GM18858 (cell line): ENCODE measurements around the gene FRAS1.
A peak's percentile ranks its signal among the peaks of the same experiment; 100 is the strongest.
"Not testable (repeated sequence)": the region's sequence is repeated elsewhere in the genome, so short reads cannot be mapped to it uniquely, and the experiment has no call there.

ENCODE experiments used
- ATAC-seq: cut with Tn5 transposase; IDR thresholded peaks from one replicate; pipeline ENCODE4 v1.9.1; 2021; ENCODE audit not compliant: unreplicated experiment

Gene FRAS1

GRCh38 chr4:78534286-78534955, 477.3 kb downstream of the FRAS1 start:
- ATAC-seq, result no peak

DNA sequence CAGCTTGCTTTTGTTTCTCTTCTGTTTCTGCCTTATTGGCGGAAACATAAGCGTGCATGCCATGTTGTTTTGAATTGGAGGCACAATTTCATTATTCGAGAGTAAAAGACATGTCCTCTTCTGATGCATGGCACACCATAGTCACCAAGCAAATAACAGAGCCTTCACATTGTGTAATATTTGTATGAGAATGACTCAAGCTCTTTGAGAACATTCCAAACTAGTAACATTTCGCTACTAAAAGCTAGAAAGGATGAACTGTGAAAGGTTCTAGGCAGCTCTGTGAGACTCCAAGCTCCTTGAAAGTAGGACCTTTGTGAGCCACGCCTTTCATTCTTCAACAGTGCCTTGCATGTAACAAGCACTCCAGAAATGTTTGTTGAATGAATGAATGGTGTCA, 485.2 kb downstream of the FRAS1 start:
- ATAC-seq, result no peak

DNA sequence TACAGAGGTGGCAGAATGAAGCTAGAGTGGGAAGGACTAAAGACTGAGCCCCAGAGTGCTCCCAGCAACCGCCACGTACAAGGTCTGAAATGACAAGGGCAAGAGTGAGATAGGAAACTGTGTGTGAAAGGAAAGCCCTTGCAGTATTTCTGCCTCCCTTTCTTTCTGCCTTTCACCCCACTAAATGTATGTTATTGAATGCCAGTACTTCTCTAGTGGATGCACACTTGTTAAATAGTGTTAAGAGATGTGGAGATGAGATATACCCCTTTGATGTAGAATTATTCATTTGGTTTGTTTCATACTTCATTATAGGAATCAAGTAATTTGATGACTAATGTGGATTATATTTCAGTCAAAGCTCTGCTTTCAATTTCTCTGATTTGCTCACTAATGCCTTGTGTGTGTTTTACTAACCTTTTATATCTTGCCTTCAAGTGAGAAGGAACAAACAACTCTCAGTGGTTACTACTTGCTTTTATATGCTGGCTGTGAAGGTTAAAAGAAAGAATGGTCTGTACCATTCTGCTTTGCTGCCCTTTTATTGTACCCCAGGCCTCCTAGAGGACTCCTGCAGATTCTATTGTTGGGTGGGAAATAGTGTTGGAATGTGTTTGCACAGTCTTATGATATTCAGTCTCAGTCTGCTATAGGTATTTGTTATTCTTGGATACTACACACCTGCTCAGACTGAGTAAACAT, 486.5 kb downstream of the FRAS1 start:
- ATAC-seq, result no peak

GRCh38 chr4:78544678-78545077, 487.6 kb downstream of the FRAS1 start:
- no peak for ATAC-seq

- no peak for ATAC-seq
Measured at GRCh38 chr4:78545275-78546246, 488.4 kb downstream of the FRAS1 start.

GRCh38 chr4:78547899-78548298, 490.8 kb downstream of the FRAS1 start:
- not testable (repeated sequence) for ATAC-seq

GRCh38 chr4:78548889-78549288, 491.8 kb downstream of the FRAS1 start:
- not testable (repeated sequence) for ATAC-seq

- no peak for ATAC-seq
Measured at GRCh38 chr4:78551420-78552351, 494.6 kb downstream of the FRAS1 start, which contains the start of gene ANXA3. Gene ANXA3 (plus strand): TSS chr4:78551770. CDS start chr4:78554474, 2,704 bp downstream.

- ATAC-seq, result no peak
Measured at GRCh38 chr4:78552389-78553042, 495.4 kb downstream of the FRAS1 start.

- ATAC-seq, result no peak
Measured at GRCh38 chr4:78553043-78553396, 495.9 kb downstream of the FRAS1 start.

DNA sequence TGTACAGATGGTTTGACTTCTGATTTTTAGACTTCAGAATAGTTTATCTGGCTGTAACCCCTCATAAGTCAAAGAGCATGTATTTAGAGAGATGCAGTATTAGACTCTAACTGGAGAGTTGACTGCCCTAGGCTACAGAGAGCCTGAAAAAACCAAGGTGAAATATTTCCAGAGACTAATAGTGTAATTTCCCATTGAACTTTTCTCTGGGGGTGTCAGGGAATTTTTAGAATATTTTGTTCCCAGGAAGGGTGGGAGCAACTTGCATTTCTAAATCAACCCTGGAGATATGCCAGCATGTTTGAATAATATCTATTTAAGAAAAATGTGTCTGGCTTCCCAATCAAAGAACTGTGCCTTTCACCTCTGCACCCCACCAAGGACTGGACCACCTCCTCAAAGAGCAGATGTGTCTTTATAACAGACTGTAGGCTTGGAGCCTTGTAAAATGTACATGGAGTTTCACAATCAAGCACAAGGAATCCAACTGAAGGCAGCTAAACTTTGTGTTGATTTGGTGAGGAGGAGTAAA, 496.5 kb downstream of the FRAS1 start:
- ATAC-seq, result no peak

- ATAC-seq, result no peak
Measured at GRCh38 chr4:78556665-78557064, 499.5 kb downstream of the FRAS1 start.

DNA sequence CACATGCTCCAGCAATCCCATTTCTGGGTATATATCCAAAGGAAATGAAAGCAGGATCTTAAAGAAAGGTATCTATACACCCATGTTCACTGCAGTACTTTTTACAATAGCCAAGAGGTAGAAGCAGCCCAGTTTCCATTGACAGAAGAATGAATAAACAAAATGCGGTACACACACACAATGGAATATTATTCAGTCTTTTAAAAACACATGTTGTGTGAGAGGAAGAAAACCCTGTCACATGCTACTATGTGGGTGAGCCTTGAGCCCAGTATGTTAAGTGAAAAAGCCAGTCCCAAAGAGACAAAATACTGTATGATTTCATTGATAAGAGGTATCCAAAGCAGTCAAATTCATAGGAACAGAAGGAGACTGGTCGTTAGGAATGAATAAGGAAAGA, 500.7 kb downstream of the FRAS1 start:
- no peak for ATAC-seq

GRCh38 chr4:78558410-78558809, 501.3 kb downstream of the FRAS1 start:
- ATAC-seq, result no peak

DNA sequence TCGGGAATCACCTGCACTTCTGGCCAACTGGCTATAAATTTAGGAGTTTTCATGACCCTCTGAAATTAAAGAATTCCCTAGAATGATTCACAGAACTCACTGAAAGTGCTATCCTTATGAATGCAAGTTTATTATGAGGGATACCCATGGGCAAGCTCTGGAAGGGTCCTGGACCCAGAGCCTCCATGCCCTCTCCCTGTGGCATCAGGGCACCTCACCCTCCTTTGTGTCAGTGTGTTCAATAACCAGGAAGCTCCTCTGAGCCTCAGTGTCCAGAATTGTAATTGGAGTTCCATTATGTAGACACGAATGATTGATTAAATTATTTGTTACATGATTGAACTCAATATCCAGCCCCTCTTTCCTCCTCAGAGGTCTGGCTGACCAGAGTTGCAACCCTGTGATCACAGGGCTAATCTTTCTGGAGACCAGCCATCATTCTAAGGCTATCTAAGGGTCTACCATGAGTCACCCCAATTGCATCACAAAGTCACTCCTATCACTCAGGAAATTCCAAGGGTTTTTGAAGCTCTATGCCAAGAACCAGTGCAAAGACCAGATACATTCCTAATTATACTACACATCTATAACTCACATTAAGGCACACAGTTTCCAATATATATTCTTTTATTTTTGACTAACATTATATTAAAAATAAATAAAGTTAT, 503.3 kb downstream of the FRAS1 start:
- no peak for ATAC-seq

GRCh38 chr4:78561677-78562076, 504.6 kb downstream of the FRAS1 start:
- ATAC-seq, result no peak

DNA sequence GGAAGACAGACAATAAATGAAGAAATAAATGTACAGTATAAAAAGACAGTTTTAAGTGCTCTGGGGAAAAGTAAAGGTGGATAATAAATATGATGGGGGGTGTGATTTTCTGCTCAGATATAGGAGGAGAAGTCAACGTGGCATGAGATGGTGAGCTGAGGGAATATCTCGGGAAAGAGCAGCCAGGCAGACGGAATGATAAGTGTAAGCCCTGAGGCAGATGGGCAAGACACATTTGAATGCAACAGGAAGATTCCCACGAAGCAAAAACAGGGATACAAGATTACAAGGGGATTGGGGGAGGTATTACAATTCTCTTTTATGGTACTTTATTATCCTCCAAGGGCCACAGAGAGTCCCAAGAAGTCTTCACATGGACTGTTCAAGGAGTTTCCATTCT, 505.6 kb downstream of the FRAS1 start:
- ATAC-seq, result no peak

- ATAC-seq, result no peak
Measured at GRCh38 chr4:78565971-78566372, 508.8 kb downstream of the FRAS1 start.

GRCh38 chr4:78566834-78567499, 509.8 kb downstream of the FRAS1 start:
- ATAC-seq, result peak; percentile 63
